T-helper 9 cell (primary cell): ENCODE data around the gene PTH2R.
"Not testable (repeated sequence)": the region's sequence is repeated elsewhere in the genome, so short reads cannot be mapped to it uniquely, and the experiment has no call there.

ENCODE experiments used
- DNase-seq: peaks from one replicate; pipeline ENCODE4 v3.0.0-alpha.2; 2020

Gene PTH2R

GRCh38 chr2:208488686-208489564, 82.3 kb downstream of the PTH2R start:
- DNase-seq: no peak

GRCh38 chr2:208489687-208490086, 83.1 kb downstream of the PTH2R start:
- DNase-seq: no peak

GRCh38 chr2:208490492-208490891, 83.9 kb downstream of the PTH2R start:
- no peak for DNase-seq

GRCh38 chr2:208491641-208492040, 85.0 kb downstream of the PTH2R start:
- DNase-seq: no peak

GRCh38 chr2:208492069-208492468, 85.5 kb downstream of the PTH2R start:
- DNase-seq: no peak

- DNase-seq: no peak
These were observed 86.6 kb downstream of the PTH2R start for GRCh38 chr2:208493186-208493585.

GRCh38 chr2:208496129-208496528, 89.5 kb downstream of the PTH2R start:
- DNase-seq: no peak

GRCh38 chr2:208501206-208501605, 94.6 kb downstream of the PTH2R start:
- no peak for DNase-seq

- no peak for DNase-seq
These were observed 95.7 kb downstream of the PTH2R start for GRCh38 chr2:208502288-208502687.

GRCh38 chr2:208505365-208505764, 98.8 kb downstream of the PTH2R start:
- DNase-seq: not testable (repeated sequence)

GRCh38 chr2:208509586-208509985, 103.0 kb downstream of the PTH2R start:
- no peak for DNase-seq

- no peak for DNase-seq
These were observed 104.4 kb downstream of the PTH2R start for GRCh38 chr2:208511016-208511415.

GRCh38 chr2:208511573-208511972, 105.0 kb downstream of the PTH2R start:
- no peak for DNase-seq

GRCh38 chr2:208515099-208515498, 108.5 kb downstream of the PTH2R start:
- no peak for DNase-seq

- DNase-seq: not testable (repeated sequence)
These were observed 116.5 kb downstream of the PTH2R start for GRCh38 chr2:208523069-208523468.

- DNase-seq: not testable (repeated sequence)
These were observed 118.6 kb downstream of the PTH2R start for GRCh38 chr2:208525165-208525564.

- no peak for DNase-seq
These were observed 123.2 kb downstream of the PTH2R start for GRCh38 chr2:208529796-208530195.

- no peak for DNase-seq
These were observed 124.8 kb downstream of the PTH2R start for GRCh38 chr2:208531361-208531760.

- DNase-seq: not testable (repeated sequence)
These were observed 129.0 kb downstream of the PTH2R start for GRCh38 chr2:208535578-208535977.

- no peak for DNase-seq
These were observed 134.9 kb downstream of the PTH2R start for GRCh38 chr2:208541461-208541988.

GRCh38 chr2:208541989-208542464, 135.4 kb downstream of the PTH2R start:
- DNase-seq: no peak

GRCh38 chr2:208542465-208543041, 136.0 kb downstream of the PTH2R start:
- no peak for DNase-seq
